ENCODE measurements around the gene OR5B21.

The OR5B21 gene

DNA sequence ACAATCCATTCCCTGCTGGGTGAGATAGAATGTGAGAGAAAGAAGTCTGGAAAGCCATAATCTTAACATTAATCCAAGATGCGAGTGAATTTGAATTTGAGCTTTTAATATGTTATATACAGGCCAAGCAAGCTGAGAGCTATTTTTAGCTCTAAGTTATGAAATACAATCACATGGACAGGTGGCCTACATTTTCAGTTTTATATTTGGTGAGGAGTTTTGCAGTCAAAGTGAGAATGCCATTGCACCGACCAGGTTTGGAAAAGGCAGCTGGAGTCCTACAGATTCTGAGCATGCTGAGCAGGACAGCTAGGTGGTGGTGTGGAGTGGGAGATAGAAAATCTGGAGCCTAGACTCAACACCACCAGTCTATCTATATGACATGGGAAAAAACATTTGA lies 12.0 kb downstream of the OR5B21 start:
- H3K4me1 ChIP-seq (ENCODE audit: control insufficient read depth, insufficient read depth, low read length, poor library complexity, severe bottlenecking), result no peaks in the 10 kb centered on the region
- H3K4me3 ChIP-seq (ENCODE audit: insufficient read depth, low read depth, low read length, poor library complexity, severe bottlenecking), result no peak overlapping the region
- DNase-seq, result no peak
- no peak overlapping the region for H3K27ac ChIP-seq (ENCODE audit: insufficient read depth, low read length, poor library complexity, severe bottlenecking)
- H3K27me3 ChIP-seq (replicated peaks; ENCODE audit: control insufficient read depth, insufficient read depth, low read length, poor library complexity, severe bottlenecking), result no peaks in the 10 kb centered on the region
- no peaks in the 10 kb centered on the region for H3K36me3 ChIP-seq (ENCODE audit: control insufficient read depth, insufficient read depth, low read length)
- H3K9me3 ChIP-seq (ENCODE audit: control insufficient read depth, low read length), result no peaks in the 10 kb centered on the region

- H3K27ac ChIP-seq (ENCODE audit: insufficient read depth, low read length, poor library complexity, severe bottlenecking), result no peak overlapping the region
- H3K27me3 ChIP-seq (replicated peaks; ENCODE audit: control insufficient read depth, insufficient read depth, low read length, poor library complexity, severe bottlenecking), result no peaks in the 10 kb centered on the region
- no peak overlapping the region for H3K4me3 ChIP-seq (ENCODE audit: insufficient read depth, low read depth, low read length, poor library complexity, severe bottlenecking)
- no peaks in the 10 kb centered on the region for H3K4me1 ChIP-seq (ENCODE audit: control insufficient read depth, insufficient read depth, low read length, poor library complexity, severe bottlenecking)
- no peaks in the 10 kb centered on the region for H3K9me3 ChIP-seq (ENCODE audit: control insufficient read depth, low read length)
- DNase-seq, result no peak
- no peaks in the 10 kb centered on the region for H3K36me3 ChIP-seq (ENCODE audit: control insufficient read depth, insufficient read depth, low read length)
Measured at GRCh38 chr11:58494101-58494500, 13.8 kb downstream of the OR5B21 start.

DNA sequence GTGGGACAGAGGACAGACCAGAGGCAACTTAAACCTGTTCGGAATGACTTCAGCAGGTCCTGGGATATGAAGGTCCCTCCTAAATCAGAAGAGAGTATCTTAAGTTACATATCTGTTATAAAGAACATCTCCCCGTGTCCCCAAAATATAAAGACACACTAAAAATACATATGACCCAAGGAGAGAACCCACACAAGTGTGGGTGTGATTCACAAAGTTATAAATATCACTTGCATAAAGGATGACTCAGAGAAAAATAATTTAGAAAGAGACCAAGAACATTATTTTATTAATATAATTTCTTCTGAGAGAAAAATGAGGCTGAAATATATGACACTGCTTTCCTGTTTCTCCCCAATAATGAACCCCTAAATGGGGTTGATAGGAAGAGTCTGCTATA lies 14.2 kb downstream of the OR5B21 start:
- Histone ChIP-seq H3K4me1 (ENCODE audit: control insufficient read depth, insufficient read depth, low read length, poor library complexity, severe bottlenecking) (no peaks in the 10 kb centered on the region), H3K36me3 (ENCODE audit: control insufficient read depth, insufficient read depth, low read length) (no peaks in the 10 kb centered on the region), H3K27ac (ENCODE audit: insufficient read depth, low read length, poor library complexity, severe bottlenecking) (no peak overlapping the region), H3K4me3 (ENCODE audit: insufficient read depth, low read depth, low read length, poor library complexity, severe bottlenecking) (no peak overlapping the region), H3K27me3 (replicated peaks; ENCODE audit: control insufficient read depth, insufficient read depth, low read length, poor library complexity, severe bottlenecking) (no peaks in the 10 kb centered on the region), H3K9me3 (ENCODE audit: control insufficient read depth, low read length) (no peaks in the 10 kb centered on the region)
- DNase-seq, result no peak

DNA sequence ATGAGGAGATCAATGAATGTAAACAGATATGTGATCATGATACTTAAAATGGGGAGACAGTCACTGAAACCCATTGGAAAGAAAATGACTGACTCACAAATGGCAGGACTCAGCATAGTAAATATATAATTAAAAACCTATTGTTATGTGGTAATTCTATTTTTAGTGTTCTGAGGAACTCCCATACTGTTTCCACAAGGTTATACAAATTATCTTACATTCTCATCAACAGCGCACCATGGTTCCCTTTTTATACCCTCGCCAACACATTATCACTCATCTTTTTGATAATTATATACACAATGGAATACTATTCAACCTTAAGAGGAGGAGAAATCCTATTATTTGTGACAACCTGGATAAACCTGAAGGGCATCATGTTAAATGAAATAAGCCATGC lies 17.1 kb downstream of the OR5B21 start:
- H3K27ac ChIP-seq (ENCODE audit: insufficient read depth, low read length, poor library complexity, severe bottlenecking), result no peak overlapping the region
- no peaks in the 10 kb centered on the region for H3K27me3 ChIP-seq (replicated peaks; ENCODE audit: control insufficient read depth, insufficient read depth, low read length, poor library complexity, severe bottlenecking)
- no peaks in the 10 kb centered on the region for H3K4me1 ChIP-seq (ENCODE audit: control insufficient read depth, insufficient read depth, low read length, poor library complexity, severe bottlenecking)
- no peaks in the 10 kb centered on the region for H3K9me3 ChIP-seq (ENCODE audit: control insufficient read depth, low read length)
- H3K36me3 ChIP-seq (ENCODE audit: control insufficient read depth, insufficient read depth, low read length), result no peaks in the 10 kb centered on the region
- DNase-seq, result no peak
- no peak overlapping the region for H3K4me3 ChIP-seq (ENCODE audit: insufficient read depth, low read depth, low read length, poor library complexity, severe bottlenecking)

DNA sequence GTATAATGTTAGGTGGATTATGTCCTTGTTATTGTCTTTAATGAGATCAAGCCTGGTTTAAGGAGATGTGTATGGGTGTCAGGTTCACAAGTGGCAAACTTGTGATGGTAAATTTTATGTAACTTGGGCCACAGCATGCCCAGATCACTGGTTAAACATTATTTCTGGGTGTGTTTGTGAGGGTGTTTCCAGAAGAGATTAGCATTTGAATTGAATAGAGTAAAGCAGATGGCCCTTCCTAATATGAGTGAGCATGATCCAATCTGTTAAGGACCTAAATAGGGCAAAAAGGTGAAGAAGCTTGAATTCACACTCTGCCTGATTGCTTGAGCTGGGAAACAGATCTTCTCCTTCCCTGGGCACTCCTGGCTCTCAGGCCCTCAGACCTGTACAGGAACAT lies 20.7 kb downstream of the OR5B21 start:
- Histone ChIP-seq H3K27ac (ENCODE audit: insufficient read depth, low read length, poor library complexity, severe bottlenecking) (no peak overlapping the region), H3K9me3 (ENCODE audit: control insufficient read depth, low read length) (no peaks in the 10 kb centered on the region), H3K4me1 (ENCODE audit: control insufficient read depth, insufficient read depth, low read length, poor library complexity, severe bottlenecking) (no peaks in the 10 kb centered on the region), H3K27me3 (replicated peaks; ENCODE audit: control insufficient read depth, insufficient read depth, low read length, poor library complexity, severe bottlenecking) (no peaks in the 10 kb centered on the region), H3K36me3 (ENCODE audit: control insufficient read depth, insufficient read depth, low read length) (no peaks in the 10 kb centered on the region), H3K4me3 (ENCODE audit: insufficient read depth, low read depth, low read length, poor library complexity, severe bottlenecking) (no peak overlapping the region)
- DNase-seq, result no peak

DNA sequence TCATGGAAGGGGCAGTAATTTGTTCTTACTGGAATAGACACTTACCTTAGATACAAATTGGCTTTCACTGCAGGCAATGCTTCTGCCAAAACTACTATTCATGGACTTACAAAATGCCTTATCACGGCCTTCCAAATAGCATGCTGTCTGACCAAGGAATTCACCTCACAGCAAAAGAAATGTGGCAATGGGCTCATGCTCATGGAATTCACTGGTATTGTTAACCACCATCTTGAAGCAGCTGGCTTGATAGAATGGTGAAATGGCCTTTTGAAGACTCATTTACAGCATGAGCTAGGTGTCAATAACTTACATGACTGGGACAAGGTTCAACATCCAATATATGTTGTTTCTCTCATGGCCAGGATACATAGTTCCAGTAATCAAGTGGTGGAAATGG lies 21.9 kb downstream of the OR5B21 start:
- no peak for DNase-seq
- no peaks in the 10 kb centered on the region for H3K27me3 ChIP-seq (replicated peaks; ENCODE audit: control insufficient read depth, insufficient read depth, low read length, poor library complexity, severe bottlenecking)
- no peak overlapping the region for H3K27ac ChIP-seq (ENCODE audit: insufficient read depth, low read length, poor library complexity, severe bottlenecking)
- no peaks in the 10 kb centered on the region for H3K4me1 ChIP-seq (ENCODE audit: control insufficient read depth, insufficient read depth, low read length, poor library complexity, severe bottlenecking)
- H3K4me3 ChIP-seq (ENCODE audit: insufficient read depth, low read depth, low read length, poor library complexity, severe bottlenecking), result no peak overlapping the region
- no peaks in the 10 kb centered on the region for H3K36me3 ChIP-seq (ENCODE audit: control insufficient read depth, insufficient read depth, low read length)
- no peaks in the 10 kb centered on the region for H3K9me3 ChIP-seq (ENCODE audit: control insufficient read depth, low read length)

- Histone ChIP-seq H3K27me3 (replicated peaks; ENCODE audit: control insufficient read depth, insufficient read depth, low read length, poor library complexity, severe bottlenecking) (no peaks in the 10 kb centered on the region), H3K4me1 (ENCODE audit: control insufficient read depth, insufficient read depth, low read length, poor library complexity, severe bottlenecking) (no peaks in the 10 kb centered on the region), H3K27ac (ENCODE audit: insufficient read depth, low read length, poor library complexity, severe bottlenecking) (no peak overlapping the region), H3K9me3 (ENCODE audit: control insufficient read depth, low read length) (no peaks in the 10 kb centered on the region), H3K4me3 (ENCODE audit: insufficient read depth, low read depth, low read length, poor library complexity, severe bottlenecking) (no peak overlapping the region), H3K36me3 (ENCODE audit: control insufficient read depth, insufficient read depth, low read length) (no peaks in the 10 kb centered on the region)
- DNase-seq, result no peak
Measured at GRCh38 chr11:58471892-58472291, 36.0 kb downstream of the OR5B21 start.

DNA sequence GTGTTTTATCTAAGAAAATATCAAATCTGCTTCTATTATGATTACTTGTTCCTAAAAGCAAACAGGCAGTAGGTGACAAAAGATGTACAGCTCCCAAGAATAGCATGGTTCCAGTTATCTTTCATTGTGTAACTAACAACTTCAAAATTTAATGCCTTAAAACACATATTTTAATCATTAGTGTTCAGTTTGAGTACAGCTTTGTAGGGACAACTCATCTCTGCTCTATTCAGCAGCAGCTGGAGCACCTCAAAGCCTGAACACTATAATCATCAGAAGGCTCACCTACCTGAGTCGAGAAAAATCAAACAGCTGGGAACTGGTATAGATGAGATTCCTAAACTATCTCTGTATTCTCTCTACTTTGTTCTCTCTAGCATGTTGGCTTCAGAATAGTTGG lies 41.6 kb downstream of the OR5B21 start:
- Histone ChIP-seq H3K27me3 (replicated peaks; ENCODE audit: control insufficient read depth, insufficient read depth, low read length, poor library complexity, severe bottlenecking) (no peaks in the 10 kb centered on the region), H3K27ac (ENCODE audit: insufficient read depth, low read length, poor library complexity, severe bottlenecking) (no peak overlapping the region), H3K36me3 (ENCODE audit: control insufficient read depth, insufficient read depth, low read length) (no peaks in the 10 kb centered on the region), H3K9me3 (ENCODE audit: control insufficient read depth, low read length) (no peaks in the 10 kb centered on the region), H3K4me1 (ENCODE audit: control insufficient read depth, insufficient read depth, low read length, poor library complexity, severe bottlenecking) (no peaks in the 10 kb centered on the region), H3K4me3 (ENCODE audit: insufficient read depth, low read depth, low read length, poor library complexity, severe bottlenecking) (no peak overlapping the region)
- no peak for DNase-seq

GRCh38 chr11:58465690-58466089 lies 42.2 kb downstream of the OR5B21 start:
- no peak for DNase-seq
- Histone ChIP-seq H3K36me3 (ENCODE audit: control insufficient read depth, insufficient read depth, low read length) (no peaks in the 10 kb centered on the region), H3K4me1 (ENCODE audit: control insufficient read depth, insufficient read depth, low read length, poor library complexity, severe bottlenecking) (no peaks in the 10 kb centered on the region), H3K9me3 (ENCODE audit: control insufficient read depth, low read length) (no peaks in the 10 kb centered on the region), H3K4me3 (ENCODE audit: insufficient read depth, low read depth, low read length, poor library complexity, severe bottlenecking) (no peak overlapping the region), H3K27me3 (replicated peaks; ENCODE audit: control insufficient read depth, insufficient read depth, low read length, poor library complexity, severe bottlenecking) (no peaks in the 10 kb centered on the region), H3K27ac (ENCODE audit: insufficient read depth, low read length, poor library complexity, severe bottlenecking) (no peak overlapping the region)

Data from effector memory CD4-positive, alpha-beta T cell (primary cell).